Eye (tissue), 1 donor: ENCODE measurements around the gene VASN.
A peak's percentile ranks its signal among the peaks of the same experiment; 100 is the strongest.

Experiments
- DNase-seq: peaks from one replicate; pipeline ENCODE4 v3.0.0-alpha.2; 2015

Gene VASN

DNA sequence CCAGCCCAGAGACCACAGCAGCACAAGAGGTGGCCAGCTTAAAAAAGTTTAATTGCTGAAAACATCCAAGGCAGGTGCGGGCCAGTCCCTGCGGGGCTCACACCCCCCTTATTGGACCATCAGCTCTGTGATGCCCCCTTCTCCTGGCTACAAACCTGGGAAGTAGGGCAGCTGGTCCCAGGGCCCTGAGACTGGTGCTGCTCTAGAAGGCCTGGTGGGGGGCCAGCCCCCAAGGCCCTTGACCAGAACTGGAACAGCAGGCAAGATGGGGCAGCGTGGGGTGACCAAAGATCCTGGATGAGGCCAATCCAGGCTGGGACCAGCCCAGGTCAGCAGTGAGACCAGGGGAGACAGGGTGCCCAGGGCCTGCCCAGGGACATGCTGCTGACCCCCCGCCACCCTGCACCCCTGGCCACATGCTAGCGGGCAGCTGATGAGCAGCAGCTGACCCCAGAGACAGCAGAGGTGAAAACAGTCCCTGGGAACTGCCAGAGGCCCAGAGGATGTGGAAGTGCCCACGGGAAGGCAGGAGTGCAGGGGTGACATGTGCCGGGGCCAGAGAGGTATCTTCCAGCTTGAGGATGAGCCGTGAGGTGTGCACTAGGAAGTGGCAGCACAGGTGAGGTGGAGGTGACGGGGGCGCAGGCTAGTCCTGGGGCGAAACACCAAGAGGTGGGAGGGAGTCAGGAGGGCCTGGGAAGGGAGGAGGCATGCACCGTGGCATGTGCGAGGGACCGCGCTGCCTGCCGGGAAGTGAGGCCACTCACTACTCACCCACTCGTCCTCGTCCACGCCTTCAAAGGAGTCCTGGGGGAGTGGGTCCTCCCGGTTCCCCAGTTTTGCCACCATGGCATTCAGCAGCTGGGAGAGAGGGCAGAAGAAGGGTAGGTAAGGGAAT is 16.9 kb upstream of the VASN start:
- no peak for DNase-seq

DNA sequence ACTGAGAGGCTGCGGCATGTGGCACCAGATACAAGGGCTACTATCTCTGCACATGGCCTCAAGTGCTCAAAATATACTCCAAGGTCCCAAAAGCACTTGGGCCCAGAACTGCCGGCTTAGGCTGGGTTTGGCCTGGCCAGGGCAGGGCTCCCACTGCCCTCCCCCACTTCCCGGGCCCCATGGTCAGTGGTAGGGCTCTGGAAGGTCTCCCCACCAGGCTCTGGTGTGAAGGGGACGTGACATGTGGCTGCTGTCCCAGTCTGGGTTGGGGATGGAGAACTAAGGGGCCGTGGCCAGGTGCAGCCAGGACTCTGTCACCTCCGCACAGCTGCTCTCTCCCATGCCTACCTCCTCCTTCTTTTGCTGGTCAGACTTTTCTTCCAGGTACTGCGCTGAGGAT is 14.8 kb upstream of the VASN start:
- DNase-seq, result no peak

DNA sequence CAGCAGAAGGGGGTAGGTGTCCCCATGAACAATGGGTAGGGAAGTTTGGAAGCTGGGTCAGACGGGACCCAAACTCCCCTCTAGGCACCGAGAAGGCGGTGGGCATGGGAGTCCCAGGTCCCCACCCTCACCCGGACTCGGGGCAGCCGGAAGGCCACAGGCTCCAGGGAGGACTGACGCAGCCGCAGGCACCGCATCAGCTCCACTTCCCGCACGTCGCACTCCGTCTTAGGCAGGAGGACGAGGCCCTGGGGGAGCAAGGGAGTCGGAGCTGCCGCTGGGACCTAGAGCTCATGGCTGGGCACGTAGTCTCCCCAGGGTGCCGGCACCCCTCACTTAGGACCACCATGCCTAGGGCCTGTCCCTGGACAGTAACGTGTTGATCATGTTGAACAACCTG is 13.4 kb upstream of the VASN start:
- DNase-seq, result no peak

DNA sequence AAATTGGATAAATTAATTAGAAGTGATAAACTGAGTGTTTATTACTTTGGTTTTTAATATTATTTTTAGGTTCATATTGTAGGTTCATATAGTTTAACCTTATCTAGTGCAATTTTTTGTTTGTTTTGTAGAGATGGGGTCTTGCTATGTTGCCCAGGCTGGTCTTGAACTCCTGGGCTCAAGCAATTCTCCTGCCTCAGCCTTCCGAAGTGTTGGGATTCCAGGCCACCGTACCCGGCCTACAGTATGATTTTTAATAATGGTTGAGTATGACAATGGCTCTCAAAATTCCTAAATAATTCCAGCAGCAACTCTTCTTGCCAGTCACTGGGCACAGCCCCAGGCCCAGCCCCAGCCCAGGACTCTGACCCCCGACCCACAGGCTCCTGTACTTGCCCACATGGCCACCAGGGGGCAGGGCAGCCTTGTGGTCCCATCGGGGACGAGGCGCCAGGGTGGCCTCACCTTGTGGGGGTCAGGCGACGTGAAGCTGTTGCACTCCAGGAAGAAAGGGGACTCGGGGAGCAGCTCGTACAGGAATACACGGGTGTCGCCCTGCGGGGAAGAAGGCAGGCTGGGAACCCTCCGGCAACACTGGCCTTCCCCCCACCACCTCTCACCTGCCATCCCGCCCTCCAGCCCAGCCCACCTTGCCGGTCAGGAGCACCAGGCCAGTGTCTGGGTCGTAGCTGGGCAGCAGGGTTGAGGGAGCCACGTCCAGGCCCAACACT is 12.7 kb upstream of the VASN start:
- peak; percentile 78 for DNase-seq

DNA sequence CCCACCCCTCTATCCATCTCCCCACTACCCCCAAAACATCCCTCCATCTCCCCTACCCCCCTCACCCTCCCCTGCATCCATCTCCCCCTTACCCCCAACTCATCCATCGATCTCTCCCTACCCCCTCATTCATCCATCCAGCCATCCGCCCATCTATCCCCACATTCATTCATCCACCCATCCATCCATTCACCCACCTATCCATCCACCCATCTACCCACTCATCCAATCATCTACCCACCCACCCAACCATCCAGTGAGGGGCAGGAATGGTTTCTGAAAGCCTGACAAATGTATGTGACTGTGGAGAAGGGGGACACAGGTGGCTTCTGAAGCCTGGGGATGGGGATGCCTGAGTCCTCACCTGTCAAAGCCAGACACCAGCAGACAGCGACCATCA is 11.7 kb upstream of the VASN start:
- DNase-seq, result no peak

DNA sequence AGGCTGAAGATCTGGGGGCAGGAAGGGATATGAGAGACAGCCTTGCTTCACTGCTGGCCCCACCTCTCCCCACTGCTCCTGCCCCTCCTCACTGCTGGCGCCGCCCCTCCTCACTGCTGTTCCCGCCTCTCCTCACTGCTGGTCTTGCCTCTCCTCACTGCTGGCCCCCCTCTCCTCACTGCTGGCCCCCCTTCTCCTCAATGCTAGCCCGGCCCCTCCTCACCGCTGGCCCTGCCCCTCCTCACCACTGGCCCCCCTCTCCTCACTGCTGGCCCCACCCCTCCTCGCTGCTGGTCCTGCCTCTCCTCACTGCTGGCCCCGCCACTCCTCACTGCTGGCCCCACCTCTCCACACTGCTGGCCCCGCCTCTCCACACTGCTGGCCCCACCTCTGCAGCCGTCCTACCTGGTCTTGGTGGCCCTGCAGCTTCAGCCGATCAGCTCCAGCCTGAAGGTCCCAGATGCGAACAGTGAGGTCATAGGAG is 11.1 kb upstream of the VASN start:
- peak; percentile 17 for DNase-seq

DNA sequence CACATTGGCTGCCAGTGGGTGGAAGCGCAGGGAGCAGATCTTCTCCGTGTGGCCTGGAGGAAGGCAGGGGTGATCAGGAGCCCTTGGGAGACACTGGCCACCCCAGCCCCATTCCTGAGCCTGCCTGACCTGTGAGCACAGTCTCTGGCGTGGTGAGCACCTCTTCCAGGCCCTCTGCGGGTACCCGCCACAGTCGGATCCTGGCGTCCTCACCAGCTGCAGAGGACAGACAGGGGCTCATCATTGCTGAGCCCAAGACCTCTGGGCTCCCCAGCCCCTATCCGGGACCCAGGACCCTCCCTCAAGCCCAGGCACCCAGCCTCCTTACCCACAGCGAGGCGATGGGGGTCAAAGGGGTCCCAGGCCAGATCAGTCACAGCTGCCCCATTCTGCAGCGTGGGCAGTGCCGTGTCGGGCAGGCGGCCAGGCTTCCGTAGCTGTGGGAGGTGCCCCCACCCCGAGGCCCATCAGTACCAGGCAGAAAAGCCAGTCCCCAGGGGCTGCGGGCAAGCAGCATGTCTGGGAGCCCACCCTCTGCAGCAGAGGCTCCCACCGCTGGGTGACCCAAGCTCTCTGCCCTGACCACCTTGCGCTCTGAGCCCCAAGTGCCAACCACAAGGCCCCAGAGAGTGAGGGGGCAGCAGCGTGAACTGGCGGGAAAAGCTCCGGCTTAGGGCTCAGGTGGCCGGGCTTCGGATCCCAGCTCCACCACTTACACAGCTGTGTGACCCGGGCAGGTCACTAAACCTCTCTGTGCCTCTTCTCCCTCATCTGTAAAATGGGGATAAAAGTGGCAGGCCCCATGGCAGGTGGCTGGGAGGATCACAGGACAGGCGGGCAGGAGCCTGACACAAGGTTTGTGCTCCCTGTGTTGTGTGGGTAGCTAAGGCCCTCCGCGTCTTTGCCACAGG is 10.4 kb upstream of the VASN start:
- DNase-seq, result no peak

DNA sequence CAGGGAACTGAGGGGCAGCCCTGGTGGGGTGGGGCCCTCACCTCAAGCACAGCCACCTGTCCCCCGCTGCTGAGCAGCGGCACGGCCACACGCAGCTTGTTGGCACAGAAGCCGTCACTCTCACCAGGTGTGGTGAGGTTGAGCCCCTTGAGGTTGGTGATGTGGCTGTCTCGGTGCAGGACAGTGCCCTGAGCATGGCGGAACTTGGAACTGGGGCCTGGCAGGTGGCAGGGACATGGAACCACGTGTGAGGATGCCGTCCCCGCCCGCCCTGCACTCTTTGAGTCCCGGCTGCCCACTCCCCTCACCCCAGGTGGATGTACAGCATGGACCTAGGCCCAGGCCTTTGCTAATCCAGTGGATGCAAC is 9.7 kb upstream of the VASN start:
- DNase-seq, result no peak

DNA sequence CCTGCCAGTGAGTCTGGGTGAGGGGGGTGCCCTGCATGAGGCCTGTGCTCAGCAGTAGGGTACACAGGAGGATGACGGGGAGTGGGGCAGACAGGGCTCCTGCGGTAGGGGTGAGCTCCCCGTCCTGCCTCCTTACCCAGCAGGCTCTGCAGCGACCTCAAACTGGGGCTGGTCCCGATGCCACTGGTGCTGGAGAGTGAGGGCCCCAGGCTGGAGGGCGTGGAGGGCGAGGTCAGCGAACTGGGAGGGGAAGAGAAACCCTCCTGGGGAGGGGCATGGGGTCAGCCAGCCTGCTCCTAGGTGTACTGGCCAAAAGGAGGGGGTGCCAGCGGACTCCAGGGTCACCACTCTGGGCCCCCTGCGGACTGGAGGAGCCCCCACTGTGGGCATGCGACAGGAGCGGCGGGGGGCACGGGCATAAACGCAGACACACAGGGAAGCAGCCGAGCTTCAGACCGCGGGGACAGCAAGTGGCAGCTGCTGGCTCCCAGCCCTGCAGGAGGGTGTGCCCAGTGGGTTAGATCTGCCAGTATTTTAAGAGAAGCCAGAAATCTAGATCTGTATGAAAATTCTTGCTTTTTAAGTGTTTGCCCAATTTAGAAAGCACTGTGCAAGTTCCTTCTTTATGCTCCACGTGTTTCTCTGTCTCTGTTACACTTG is 9.0 kb upstream of the VASN start:
- no peak for DNase-seq

DNA sequence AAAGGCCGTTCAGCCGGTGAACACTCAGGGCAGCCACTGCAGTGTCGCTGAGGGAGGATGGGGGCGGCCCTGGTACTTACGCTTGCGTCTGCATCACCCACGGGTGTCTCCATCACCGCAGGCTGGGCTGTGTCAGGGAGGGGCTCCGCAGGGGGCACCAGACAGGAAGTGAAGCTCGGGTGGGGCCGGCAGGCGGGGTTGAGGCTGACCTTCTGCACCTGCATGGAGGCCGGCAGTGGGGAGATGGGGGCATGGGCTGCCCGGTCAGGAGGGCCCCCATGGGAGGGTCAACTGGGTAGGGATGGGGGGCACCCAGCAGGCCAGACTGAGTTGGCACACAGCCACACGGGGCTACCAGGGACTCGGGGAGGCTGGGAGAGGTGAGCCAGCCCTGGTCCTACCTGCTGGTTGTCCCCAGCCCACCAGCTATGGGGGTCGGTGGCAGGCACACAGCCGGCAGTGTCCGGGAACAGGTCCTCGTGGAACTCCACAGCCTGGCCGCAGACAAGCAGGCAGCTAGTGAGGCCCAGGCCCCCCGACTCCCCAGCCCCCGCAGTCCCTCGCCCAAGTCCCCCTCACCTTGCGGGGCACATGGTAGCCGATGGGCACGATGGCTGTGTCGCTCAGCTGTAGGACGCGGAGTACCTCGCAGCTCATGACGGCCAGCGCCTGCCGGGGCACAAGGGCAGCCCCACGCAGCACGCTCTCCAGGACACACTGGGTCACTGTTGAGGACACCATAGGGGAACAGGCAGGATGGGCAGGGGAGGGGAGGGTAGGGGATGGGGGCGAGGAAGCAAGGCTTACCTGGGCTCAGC is 7.2 kb upstream of the VASN start:
- DNase-seq, result no peak

DNA sequence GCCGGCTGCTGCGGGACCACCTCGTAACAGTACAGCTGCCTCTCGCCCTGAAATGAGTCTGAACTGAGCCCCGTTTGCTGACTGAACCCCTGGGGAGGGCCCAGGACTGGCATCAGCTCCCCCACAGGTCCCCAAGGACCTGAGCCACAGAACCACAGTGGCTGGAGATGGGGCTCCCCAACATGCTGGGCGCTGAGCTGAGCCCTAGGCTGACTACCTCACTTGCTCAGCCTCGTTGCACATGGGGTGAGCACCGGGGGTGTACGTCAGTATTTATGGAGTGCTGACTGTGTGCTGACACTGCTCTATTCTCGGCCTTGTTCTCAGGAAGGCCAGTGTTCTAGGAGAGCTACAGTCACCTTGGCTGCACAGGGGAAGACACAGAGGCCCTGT is 6.6 kb upstream of the VASN start:
- DNase-seq, result no peak

DNA sequence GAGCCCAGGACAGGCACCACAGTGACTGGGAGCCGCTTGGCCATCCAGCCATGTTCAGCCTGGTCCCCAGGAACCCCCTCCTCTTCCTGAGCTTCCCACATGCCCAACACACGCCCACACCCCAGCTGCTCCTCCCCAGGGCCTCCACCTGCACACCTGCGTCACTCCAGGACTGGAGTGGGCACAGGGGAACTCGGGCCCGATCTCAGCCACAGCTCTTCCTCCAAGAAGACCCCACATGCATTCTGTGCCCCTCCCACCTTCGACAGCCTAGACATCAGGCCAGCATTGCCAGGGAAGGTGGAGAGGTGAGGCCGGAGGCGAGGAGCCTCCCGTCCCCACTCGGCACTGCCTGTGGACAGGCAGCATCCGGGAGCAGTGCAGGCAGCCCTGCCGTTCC is 6.0 kb upstream of the VASN start:
- no peak for DNase-seq

DNA sequence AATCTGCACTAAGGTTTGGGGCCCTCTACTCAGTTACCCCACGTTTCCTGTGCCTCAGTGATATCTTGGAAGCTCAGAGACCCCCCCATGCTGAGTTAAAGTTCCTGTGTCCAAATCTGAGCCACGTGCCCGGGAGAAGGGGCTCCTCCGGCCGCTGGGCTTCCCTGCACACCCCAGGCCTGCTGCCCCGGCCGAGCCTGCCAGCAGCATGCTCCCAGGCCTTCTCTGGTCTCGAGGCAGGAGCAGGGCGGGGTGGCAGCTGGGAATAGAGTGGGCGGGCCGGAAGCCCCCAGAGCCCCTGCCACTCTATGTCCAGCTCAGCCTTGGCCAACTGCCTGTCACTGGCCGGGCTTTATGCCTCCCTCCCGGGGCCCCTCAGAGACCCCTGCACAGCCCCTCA is 5.6 kb upstream of the VASN start:
- DNase-seq, result no peak

DNA sequence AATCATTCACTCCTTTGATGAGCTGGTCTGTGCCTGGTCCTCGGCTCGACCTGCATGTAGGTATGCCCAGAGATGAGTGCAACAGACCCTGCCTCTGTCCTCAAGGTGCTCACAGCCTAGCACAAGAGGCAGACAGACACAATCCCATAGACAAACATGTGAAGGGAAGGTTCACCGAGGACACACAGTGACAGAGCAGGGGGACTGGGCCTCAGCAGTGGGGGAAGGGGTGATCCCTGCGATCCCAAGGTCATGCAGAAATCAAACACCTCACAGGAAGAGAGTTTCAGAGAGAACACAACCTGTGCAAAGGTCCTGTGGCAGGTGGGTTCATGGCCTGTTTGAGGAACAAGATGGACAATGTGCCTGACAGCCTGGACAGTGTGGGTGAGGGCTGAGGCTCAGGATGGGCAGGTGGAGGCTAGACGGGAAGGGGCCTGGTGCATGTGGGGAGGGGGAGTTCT is 4.2 kb upstream of the VASN start:
- no peak for DNase-seq

DNA sequence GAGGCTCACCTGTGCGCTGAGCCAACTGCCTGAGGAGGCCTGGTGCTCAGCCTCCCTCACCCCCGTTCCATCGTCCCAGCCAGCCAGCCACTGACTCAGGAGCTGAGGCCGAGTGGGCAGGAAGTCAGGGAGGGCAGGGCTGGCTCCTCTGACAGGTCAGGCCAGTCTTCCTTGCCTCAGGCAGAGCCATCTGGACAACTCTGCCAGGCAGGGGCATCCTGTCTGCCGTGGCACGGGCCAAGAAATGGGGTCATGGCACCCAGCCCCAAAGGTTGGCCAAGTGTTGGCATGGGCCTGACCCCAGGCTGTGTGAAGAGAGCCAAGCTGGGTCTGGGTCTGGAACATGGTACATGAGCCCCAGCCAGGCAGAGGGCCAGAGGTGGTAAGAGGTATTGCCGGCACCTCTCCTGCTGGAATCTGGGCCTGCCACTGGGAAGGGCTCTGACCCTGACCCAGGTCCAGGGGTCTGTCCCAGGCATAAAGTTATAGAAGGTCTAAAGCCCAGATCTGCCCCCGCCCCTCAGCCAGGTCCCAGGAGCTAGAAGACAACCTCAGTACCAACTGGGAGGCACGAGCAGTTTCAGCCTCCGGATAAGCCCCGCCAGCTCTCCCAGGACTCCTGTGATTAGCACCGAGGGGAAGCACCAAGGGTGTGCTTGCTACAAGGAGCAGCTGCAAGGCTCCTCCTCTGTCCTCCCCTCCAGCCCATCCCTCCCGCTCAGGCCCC is 2.5 kb upstream of the VASN start:
- DNase-seq, result no peak

DNA sequence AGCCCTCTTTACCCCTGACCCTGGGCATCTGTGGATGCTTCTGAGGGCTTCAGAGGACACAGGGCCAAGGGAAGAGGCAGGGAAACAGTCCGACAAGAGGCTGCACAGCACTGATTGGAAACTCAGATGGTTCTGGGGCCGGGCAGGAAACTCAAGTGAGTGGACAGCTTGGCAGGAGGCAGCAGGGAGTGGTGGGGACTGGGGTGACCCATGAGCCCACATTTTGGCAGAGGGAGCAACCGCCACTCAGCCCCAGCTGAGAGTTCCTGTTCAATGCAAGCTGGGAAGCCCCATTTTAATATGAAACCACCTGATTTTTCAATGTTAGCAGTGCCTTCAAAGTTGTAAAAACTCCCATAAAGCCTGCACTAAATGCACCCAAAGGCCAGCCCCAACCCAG is 1.5 kb upstream of the VASN start:
- DNase-seq, result no peak

DNA sequence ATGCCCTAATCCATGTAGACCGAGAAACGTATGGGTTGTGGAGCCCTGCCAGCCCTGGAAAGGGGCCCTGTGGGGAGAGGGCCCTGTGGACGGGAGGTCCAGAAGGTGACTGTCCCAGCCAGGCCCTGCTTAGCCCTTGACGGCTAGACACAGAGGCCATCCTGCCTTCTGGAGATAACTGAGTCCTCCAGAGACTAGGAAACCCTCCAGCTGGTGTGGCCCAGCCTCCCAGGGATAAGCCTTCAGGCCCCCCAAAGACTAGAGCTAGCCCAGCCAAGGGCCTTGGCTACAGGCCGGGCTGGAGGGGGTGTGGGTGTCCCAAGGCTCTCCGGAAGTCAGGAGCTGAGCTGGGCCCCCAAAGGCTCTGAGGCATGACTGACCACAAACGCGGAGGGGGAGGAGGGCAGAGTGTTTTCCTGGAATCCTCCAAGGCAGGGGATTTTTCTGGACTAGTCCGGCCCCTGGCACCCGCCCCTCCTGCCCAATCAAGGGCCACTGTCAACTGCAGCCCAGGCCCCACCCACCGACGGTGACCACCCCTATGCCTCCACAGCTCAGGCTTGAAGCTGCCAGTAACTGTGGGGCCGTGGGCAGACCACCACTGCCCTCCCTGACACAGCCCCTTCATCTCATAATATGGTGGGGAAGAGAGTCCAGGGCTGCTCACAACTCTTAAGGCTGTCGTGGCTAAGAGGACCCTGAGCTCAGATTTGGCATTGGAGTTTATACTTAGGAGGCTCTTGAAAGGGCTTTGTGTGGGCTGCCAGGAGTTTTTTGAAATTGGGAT is 885 bp upstream of the VASN start:
- peak; percentile 15 for DNase-seq

DNA sequence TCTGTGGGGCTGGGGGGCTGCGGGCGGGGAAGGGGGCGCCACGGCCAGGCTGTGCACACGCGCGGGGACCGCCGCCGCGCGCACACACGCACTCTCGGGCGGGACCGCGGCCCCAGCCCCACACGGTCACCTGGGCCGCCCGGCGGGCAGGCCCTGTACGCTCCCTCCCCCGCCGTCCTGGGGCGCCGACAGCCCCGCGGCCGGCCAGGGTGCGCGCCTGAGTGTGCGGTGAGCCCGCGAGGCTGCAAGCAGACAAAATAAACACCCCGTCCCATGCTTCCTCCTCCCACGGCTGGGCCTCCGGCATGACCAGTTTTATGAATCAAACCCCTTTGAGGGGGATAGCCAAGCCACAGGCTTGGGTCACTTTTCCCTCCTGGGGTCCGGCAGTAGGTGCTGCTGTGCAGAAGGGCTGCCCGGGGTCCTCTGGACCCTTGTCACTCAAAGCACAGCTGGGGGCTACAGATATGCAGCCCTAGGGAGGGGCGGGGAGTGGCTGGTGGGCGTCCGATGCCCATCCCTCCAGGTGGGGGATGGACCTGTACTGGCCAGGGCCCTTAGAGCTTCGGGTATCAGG is 441 bp downstream of the VASN start:
- peak; percentile 42 for DNase-seq

DNA sequence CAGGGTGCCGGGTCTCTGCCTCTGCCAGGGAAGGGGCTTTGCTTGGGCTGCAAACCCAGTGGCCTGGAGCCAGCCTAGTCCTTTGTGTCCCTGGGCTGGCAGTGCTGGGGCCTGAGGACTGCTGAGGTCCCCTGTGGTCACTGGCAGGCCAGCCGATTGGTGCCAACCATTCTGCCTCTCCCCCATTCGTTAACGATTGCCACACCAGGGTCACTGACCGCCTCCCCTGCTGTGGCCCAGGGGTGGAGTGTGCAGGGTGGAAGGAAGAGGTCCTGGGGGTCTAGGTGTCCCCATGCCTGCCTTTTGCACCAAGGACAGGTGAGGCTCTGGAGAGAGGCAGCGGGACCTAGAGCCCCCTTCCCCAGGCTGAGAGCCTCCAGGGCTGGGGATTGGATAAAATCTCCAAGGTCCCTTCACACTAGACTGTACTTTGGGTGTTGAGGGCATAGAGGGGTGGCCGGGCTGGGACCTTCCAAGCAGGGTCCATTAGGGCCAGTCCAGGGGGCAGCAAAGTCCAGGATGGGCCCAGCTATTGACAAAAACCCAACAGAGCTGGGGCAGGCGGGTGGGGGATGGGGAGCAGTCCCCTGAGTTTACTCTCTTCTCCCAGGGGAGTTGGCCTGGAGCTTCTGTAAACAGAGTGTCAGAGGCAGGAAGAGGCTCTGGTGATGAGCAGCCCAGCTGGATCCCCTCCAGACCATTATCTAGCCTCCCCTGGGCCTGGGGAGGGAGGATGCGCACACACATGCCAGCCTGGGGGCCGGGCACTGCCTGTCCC is 1.1 kb downstream of the VASN start:
- peak; percentile 33 for DNase-seq
